PC-3 (cell line): ENCODE results near the gene DAAM1. TPM values are rescaled to one million over a fixed set of nuclear protein-coding genes. Genes with fewer than 3 reads are reported as not detected.

ENCODE experiments used
- ATAC-seq: fragments of 200-7000 bp; cut with Tn5 transposase; 2 replicates; pipeline ENCODE4 v1.9.1; 2020; ENCODE audit warnings: mild to moderate bottlenecking, moderate library complexity
- BruUV-seq: library from RNA; stranded (reverse); fragments of 400-500 nt; replicated peaks from 2 replicates; lab custom pipeline; 2021; lab: Mats Ljungman, UMichigan
- CTCF ChIA-PET: fragments of 300-600 bp; sonication (Branson Sonifier 250); formaldehyde crosslinking; loops from one replicate; lab custom pipeline; 2022; ENCODE audit warnings: antibody characterized with exemption; lab: Charles Lee
- POLR2A ChIA-PET: fragments of 300-600 bp; sonication (Branson Sonifier 250); formaldehyde crosslinking; loops from one replicate; lab custom pipeline; 2022; ENCODE audit warnings: antibody characterized with exemption; ENCODE audit not compliant: unreplicated experiment; lab: Charles Lee
- DNase-seq: peaks from one replicate; pipeline ENCODE4 v3.0.0-alpha.2; 2015
- H2AFZ ChIP-seq: fragments of 300-600 bp; sonication (generic); 2 replicates; pipeline ENCODE4 v1.6.0; 2016; ENCODE audit warnings: antibody characterized with exemption, low read length
- H3F3A ChIP-seq: fragments of 300-600 bp; sonication (generic); one replicate; pipeline ENCODE4 v1.6.0; 2017; ENCODE audit warnings: antibody characterized with exemption, low read length, control low read depth, mild to moderate bottlenecking; ENCODE audit not compliant: unreplicated experiment
- H3K27ac ChIP-seq: fragments of 300-600 bp; sonication (generic); 2 replicates; pipeline ENCODE4 v1.5.1; 2016; ENCODE audit warnings: mild to moderate bottlenecking, low read length
- H3K27me3 ChIP-seq: fragments of 300-600 bp; sonication (generic); 2 replicates; pipeline ENCODE4 v1.6.1; 2016; ENCODE audit warnings: low read length, mixed read lengths
- H3K36me3 ChIP-seq: fragments of 300-600 bp; sonication (generic); 2 replicates; pipeline ENCODE4 v1.6.1; 2016; ENCODE audit warnings: low read depth, mixed run types, low read length, mixed read lengths
- H3K4me1 ChIP-seq: fragments of 300-600 bp; sonication (generic); 2 replicates; pipeline ENCODE4 v1.5.1; 2016; ENCODE audit warnings: low read length; ENCODE audit not compliant: insufficient read depth
- H3K4me2 ChIP-seq: fragments of 300-600 bp; sonication (generic); 2 replicates; pipeline ENCODE4 v1.6.0; 2016; ENCODE audit warnings: low read length
- H3K4me3 ChIP-seq: fragments of 300-600 bp; sonication (generic); 2 replicates; pipeline ENCODE4 v1.5.1; 2016; ENCODE audit warnings: mild to moderate bottlenecking, low read length, mixed read lengths
- H3K79me2 ChIP-seq: fragments of 300-600 bp; sonication (generic); 2 replicates; pipeline ENCODE4 v1.6.1; 2017; ENCODE audit warnings: low read length, mixed read lengths
- H3K9ac ChIP-seq: fragments of 300-600 bp; sonication (generic); 2 replicates; pipeline ENCODE4 v1.6.0; 2016; ENCODE audit warnings: mild to moderate bottlenecking, low read length
- H3K9me2 ChIP-seq: fragments of 300-600 bp; sonication (generic); replicated peaks from 2 replicates; pipeline ENCODE4 v1.6.1; 2016; ENCODE audit warnings: mixed run types, low read length, mixed read lengths
- H3K9me3 ChIP-seq: fragments of 300-600 bp; sonication (generic); 2 replicates; pipeline ENCODE4 v1.6.1; 2016; ENCODE audit warnings: low read length, mixed read lengths
- H4K20me1 ChIP-seq: fragments of 300-600 bp; sonication (generic); 2 replicates; pipeline ENCODE4 v1.6.1; 2016; ENCODE audit warnings: low read length, mixed read lengths
- EZH2 ChIP-seq: fragments of 300-600 bp; sonication (generic); IDR thresholded peaks from one replicate; pipeline ENCODE4 v1.6.1; 2017; ENCODE audit warnings: antibody characterized with exemption, mild to moderate bottlenecking, low read length; ENCODE audit not compliant: unreplicated experiment
- EZH2phosphoT487 ChIP-seq: fragments of 300-600 bp; sonication (generic); IDR thresholded peaks from 2 replicates; pipeline ENCODE4 v1.6.1; 2018; ENCODE audit warnings: mild to moderate bottlenecking, antibody characterized with exemption, low read length, borderline replicate concordance
- intact Hi-C: fragments of 100-400 bp; cut with micrococcal nuclease; formaldehyde crosslinking; loops from 2 replicates; pipeline ENCODE4 v1.9.0; 2023
- total RNA-seq: library from RNA; depleted of rRNA; stranded (reverse); fragments of >200 nt; gene quantifications from 2 replicates; pipeline ENCODE4 v1.2.3, GENCODE V29; 2014
- TF ChIP-seq, protein P1 (sequence below): fragments of 300-600 bp; sonication (generic); conservative IDR thresholded peaks from 2 replicates; pipeline ENCODE4 v1.5.1; 2017; ENCODE audit warnings: antibody characterized with exemption, low read depth, mild to moderate bottlenecking, low read length

Gene DAAM1
- total RNA-seq, 1 experiment from 2014 or later = 32.7 TPM

DNA sequence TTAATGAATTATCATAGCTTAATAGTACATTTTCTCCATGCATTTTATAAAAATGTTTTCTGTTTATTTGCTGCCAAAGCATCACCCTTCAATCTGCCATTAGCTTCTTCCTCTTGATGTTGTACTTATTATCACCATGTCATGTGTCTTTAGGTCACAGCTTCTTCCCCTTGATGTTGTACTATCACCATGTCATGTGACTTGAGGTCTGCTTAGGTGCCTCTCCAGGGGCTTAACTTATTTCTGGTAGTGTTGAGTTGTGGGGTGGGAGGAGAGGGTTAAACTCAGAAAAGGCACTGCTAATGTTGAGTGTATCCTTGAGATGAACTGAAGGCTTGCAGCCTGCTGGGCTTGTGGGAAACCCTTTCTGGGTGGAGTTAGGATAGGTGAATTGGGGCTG is 87.8 kb downstream of the DAAM1 start:
- CTCF ChIA-PET = no interaction called here
- intact Hi-C loops = loop anchor here (5.0 kb wide), 1 partner anchor 206 kb away; the partner anchor contains the start of genes JKAMP and L3HYPDH
- H3K4me2 ChIP-seq = peak overlapping the region; percentile 56

DNA sequence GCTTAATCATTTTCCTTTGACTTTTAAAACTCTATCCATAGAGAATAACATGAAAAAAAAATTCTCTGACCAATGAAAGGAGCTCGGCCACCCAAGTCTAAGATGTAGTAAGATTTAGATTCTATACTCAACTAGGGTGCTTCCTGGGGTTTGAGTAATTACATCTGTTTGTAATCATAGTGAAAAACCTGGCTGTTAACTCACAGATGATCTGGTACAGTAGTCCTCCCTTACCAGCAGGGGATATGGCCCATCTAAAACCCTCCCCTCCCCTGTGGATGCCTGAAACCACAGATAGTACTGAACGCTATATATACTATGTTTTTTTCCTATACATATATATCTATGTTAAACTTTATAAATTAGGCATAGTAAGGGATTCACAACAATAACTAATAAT is 89.2 kb downstream of the DAAM1 start:
- no peaks in the 10 kb centered on the region for H3K9me2 ChIP-seq
- no peak overlapping the region for H2AFZ ChIP-seq
- ChIA-PET CTCF (no interaction called here), POLR2A (no interaction called here)
- H3K9ac ChIP-seq = no peak overlapping the region
- H4K20me1 ChIP-seq = no peaks in the 10 kb centered on the region; the same call in 1 of the 2 replicates
- H3K36me3 ChIP-seq = no peaks in the 10 kb centered on the region
- DNase-seq (no peak), ATAC-seq (no peak)
- no TSS peak for BruUV-seq
- H3K4me1 ChIP-seq = peaks cover 72% of the 10 kb centered on the region
- TF ChIP-seq EZH2phosphoT487 (no peak), EZH2 (no peak)
- TF ChIP-seq, protein P1, sequence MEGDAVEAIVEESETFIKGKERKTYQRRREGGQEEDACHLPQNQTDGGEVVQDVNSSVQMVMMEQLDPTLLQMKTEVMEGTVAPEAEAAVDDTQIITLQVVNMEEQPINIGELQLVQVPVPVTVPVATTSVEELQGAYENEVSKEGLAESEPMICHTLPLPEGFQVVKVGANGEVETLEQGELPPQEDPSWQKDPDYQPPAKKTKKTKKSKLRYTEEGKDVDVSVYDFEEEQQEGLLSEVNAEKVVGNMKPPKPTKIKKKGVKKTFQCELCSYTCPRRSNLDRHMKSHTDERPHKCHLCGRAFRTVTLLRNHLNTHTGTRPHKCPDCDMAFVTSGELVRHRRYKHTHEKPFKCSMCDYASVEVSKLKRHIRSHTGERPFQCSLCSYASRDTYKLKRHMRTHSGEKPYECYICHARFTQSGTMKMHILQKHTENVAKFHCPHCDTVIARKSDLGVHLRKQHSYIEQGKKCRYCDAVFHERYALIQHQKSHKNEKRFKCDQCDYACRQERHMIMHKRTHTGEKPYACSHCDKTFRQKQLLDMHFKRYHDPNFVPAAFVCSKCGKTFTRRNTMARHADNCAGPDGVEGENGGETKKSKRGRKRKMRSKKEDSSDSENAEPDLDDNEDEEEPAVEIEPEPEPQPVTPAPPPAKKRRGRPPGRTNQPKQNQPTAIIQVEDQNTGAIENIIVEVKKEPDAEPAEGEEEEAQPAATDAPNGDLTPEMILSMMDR = no peak
- no peaks in the 10 kb centered on the region for H3K27me3 ChIP-seq
- no peak overlapping the region for H3K4me2 ChIP-seq
- no peak overlapping the region for H3K4me3 ChIP-seq
- H3K27ac ChIP-seq = no peak overlapping the region
- intact Hi-C loops = loop anchor here (2.0 to 5.0 kb wide), 2 partner anchors 31 to 205 kb away; partner anchors contain the start of genes JKAMP and L3HYPDH
- peaks cover 18% of the 10 kb centered on the region for H3F3A ChIP-seq
- H3K79me2 ChIP-seq = no peaks in the 10 kb centered on the region
- no peaks in the 10 kb centered on the region for H3K9me3 ChIP-seq

More for the DNA sequence above, 87.8 kb downstream of the DAAM1 start:
- TF ChIP-seq, protein P1 = no peak
- no peak for TF ChIP-seq EZH2
- no peak for TF ChIP-seq EZH2phosphoT487
- DNase-seq (no peak), ATAC-seq (no peak)
- Histone ChIP-seq H3K9me3 (no peaks in the 10 kb centered on the region), H3K79me2 (no peaks in the 10 kb centered on the region), H3K9ac (peak overlapping the region; percentile 0; the same call in 1 of the 2 replicates), H4K20me1 (no peaks in the 10 kb centered on the region), H3K4me1 (peaks cover 66% of the 10 kb centered on the region), H3F3A (peaks cover 11% of the 10 kb centered on the region), H2AFZ (no peak overlapping the region), H3K4me3 (peak overlapping the region; percentile 1; the same call in 1 of the 2 replicates), H3K27ac (peak overlapping the region; percentile 57), H3K36me3 (no peaks in the 10 kb centered on the region), H3K27me3 (no peaks in the 10 kb centered on the region), H3K9me2 (no peaks in the 10 kb centered on the region)
- POLR2A ChIA-PET = interaction anchor here (0.6 to 0.8 kb wide), 3 partner anchors 32 to 96 kb away, joined by 3 to 4 read pairs (median 3); no protein-coding TSS in a partner anchor
- BruUV-seq = no TSS peak

DNA sequence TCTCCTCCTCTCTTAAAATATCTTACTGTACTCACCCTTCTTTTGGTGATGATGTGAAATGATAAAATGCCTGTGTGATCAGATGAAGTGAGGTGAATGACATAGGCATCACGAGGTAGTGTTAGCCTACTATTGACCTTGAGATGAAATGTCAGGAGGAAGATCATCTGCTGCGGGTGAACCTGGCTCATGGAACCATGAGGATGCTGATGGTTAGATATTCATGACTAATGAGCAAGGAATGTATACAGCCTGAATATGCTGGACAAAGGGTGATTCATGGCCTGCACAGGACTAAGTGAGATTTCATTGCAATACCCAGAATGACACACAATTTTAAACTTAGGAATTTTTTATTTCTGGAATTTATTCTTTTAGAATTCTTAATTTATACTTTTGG is 89.6 kb downstream of the DAAM1 start:
- ATAC-seq (peak; percentile 78), DNase-seq (peak; percentile 100)
- peak overlapping the region; percentile 52 for H3K4me2 ChIP-seq
- no peaks in the 10 kb centered on the region for H3K9me2 ChIP-seq
- intact Hi-C loops = loop anchor here (2.0 to 5.0 kb wide), 2 partner anchors 31 to 204 kb away; partner anchors contain the start of genes JKAMP and L3HYPDH
- ChIA-PET POLR2A (no interaction called here), CTCF (no interaction called here)
- BruUV-seq = no TSS peak
- H3K27ac ChIP-seq = peak overlapping the region; percentile 41
- H3K27me3 ChIP-seq = no peaks in the 10 kb centered on the region
- H3K4me3 ChIP-seq = no peak overlapping the region
- H3K36me3 ChIP-seq = no peaks in the 10 kb centered on the region
- H3K9me3 ChIP-seq = no peaks in the 10 kb centered on the region
- H4K20me1 ChIP-seq = no peaks in the 10 kb centered on the region; the same call in 1 of the 2 replicates
- H3K79me2 ChIP-seq = no peaks in the 10 kb centered on the region
- H3K4me1 ChIP-seq = peaks cover 72% of the 10 kb centered on the region
- peaks cover 18% of the 10 kb centered on the region for H3F3A ChIP-seq
- TF ChIP-seq EZH2 = no peak
- TF ChIP-seq, protein P1 = no peak
- no peak for TF ChIP-seq EZH2phosphoT487
- no peak overlapping the region for H2AFZ ChIP-seq
- no peak overlapping the region for H3K9ac ChIP-seq
